HEK293 (cell line): ENCODE measurements around the gene RB1.

Source experiments
- ZEB2 ChIP-seq: fragments of 450-650 bp; formaldehyde crosslinking; IDR thresholded peaks from 2 replicates; pipeline ENCODE4 v1.5.1; 2016; ENCODE audit warnings: missing biosample characterization, missing genetic modification characterization
- ZNF274 ChIP-seq, 2 experiments: fragments of 200-500 bp in 1 of 2; fragments of 450-650 bp in 1 of 2; sonication (Bioruptor generic) in 1 of 2; formaldehyde crosslinking in 1 of 2; IDR thresholded peaks; 2 replicates each; pipeline versions ENCODE4 v1.5.1 to v1.6.1; 2014 to 2016; ENCODE audit warnings: borderline replicate concordance in 1 of 2, inconsistent platforms in 1 of 2, low read length in 1 of 2, missing biosample characterization in 1 of 2, missing genetic modification characterization in 1 of 2
- ZNF600 ChIP-seq: fragments of 450-650 bp; formaldehyde crosslinking; IDR thresholded peaks from 2 replicates; pipeline ENCODE4 v1.5.1; 2016; ENCODE audit warnings: missing biosample characterization, missing genetic modification characterization
- TF ChIP-seq, protein P1 (sequence below): fragments of 450-650 bp; formaldehyde crosslinking; IDR thresholded peaks from 2 replicates; pipeline ENCODE4 v1.5.1; 2016; ENCODE audit warnings: missing biosample characterization, missing genetic modification characterization

DNA sequence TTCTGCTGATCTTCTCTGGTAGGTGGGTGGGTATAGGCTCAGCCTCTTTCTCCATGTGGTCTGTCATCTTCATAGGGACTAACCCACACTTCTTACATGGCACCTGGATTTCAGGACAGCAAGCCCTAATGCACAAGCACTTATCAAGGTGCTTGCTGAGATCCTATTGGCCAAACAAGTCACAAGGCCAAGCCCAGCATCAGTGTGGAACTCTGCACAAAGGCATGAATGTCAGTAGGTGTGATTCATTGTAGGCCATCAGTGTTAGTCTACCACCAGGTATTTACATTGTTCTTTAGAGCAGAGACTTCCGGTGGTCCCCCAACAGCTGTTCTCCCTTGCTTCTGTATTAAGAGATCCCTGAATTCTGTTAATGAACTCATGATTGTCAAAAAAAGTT lies 8.3 kb upstream of the RB1 start:
- TF ChIP-seq ZEB2 (tag by site-specific recombination) (no peak), ZNF274 (IDR thresholded peaks at IDR 0.05; ENCODE audit: low read length) (no peak), ZNF274 (tag by site-specific recombination; IDR thresholded peaks at IDR 0.05; ENCODE audit: borderline replicate concordance) (no peak), ZNF600 (tag by site-specific recombination) (no peak)
- TF ChIP-seq, protein P1, sequence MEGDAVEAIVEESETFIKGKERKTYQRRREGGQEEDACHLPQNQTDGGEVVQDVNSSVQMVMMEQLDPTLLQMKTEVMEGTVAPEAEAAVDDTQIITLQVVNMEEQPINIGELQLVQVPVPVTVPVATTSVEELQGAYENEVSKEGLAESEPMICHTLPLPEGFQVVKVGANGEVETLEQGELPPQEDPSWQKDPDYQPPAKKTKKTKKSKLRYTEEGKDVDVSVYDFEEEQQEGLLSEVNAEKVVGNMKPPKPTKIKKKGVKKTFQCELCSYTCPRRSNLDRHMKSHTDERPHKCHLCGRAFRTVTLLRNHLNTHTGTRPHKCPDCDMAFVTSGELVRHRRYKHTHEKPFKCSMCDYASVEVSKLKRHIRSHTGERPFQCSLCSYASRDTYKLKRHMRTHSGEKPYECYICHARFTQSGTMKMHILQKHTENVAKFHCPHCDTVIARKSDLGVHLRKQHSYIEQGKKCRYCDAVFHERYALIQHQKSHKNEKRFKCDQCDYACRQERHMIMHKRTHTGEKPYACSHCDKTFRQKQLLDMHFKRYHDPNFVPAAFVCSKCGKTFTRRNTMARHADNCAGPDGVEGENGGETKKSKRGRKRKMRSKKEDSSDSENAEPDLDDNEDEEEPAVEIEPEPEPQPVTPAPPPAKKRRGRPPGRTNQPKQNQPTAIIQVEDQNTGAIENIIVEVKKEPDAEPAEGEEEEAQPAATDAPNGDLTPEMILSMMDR (tag by site-specific recombination) = no peak
